G401.6 (cell line): ENCODE measurements around the gene DPM1.

Experiments
- FAIRE-seq: peaks from 2 replicates; lab custom pipeline; 2012; peaks lifted over from hg19 to GRCh38; lab: Jason Lieb, UNC

The DPM1 gene

DNA sequence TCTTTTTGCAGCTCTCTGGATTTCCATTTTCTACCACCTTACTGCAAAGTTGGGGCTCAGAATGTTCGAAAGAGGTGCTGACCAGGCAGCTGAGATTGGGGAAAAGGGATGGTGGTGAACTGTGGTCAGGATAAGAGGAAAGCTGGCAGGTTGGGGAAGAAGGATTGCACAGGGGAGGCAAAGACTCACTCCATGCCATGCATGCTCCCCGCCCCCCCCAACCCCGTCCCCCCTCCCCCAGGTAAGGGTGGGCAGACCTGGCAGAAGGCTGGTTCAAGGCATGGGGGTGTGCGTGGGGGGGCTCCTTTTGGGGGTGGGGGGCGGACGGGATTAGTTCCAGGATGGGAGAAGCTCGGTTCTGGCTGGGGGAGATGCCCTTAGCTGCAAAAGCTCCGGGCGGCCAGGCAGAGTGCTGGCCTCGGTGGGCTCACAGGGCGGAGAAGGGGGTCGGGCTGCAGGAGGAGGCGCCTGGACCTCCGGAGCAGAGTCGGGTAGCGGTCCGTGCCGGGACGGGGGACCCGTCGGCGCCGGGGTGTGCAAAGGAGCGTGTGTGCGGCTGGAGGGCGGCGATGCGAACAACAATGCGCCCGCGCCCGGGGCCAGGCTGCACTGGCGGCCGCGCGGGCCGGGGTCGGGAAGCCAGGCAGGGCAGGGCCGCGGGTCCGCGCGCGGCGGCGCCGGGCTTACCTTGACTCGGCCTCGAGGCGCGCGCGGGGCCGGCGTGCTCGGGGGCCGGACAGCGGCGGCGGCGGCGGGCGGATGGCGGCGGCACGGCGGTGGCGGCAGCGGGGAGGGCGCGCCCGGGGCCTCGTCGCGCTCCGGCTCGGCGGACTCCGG, 28.0 kb downstream of the DPM1 start:
- FAIRE-seq: no peak

DNA sequence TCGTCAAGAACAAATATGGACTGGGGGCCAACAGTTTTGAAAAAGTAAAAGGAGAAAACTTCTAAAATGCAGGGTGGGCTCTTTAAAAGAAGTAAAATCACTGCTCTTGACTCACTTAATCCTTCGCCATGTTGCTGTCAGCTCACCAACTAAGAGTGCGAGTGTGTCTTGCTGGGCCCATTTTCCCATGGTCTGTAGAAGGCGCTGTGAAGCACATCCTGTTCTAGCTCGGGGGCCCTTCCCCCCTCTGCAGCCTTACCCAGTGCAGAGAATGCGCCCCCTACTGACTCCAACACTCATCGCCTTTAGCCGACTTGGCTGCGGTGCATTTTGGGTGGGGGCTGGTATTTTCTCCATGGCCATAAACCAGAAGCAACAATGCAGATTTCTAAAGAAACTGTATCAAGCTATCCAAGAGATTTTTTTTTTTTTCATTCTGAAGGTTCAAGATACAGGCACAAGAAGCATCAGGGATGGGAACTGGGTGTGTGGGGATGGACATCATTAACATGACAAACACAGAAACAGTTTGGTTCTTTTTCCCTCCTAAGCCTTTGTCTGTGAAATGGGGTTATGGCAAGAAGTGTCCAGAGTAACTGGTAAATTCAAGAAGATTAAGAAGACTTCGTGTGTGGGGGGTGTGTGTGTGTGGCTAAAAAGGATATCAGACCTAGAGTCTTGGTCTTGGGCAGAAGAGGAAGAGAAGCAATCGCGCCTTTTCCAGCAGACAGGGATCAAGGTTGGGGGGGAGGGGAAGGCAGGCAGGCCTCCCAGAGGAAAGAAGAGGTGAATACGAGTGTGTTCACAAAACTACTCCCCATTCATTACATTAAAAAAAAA, 28.8 kb downstream of the DPM1 start:
- peak; percentile 81 for FAIRE-seq

- FAIRE-seq: no peak
These were observed 29.9 kb downstream of the DPM1 start for GRCh38 chr20:50928469-50928868.

DNA sequence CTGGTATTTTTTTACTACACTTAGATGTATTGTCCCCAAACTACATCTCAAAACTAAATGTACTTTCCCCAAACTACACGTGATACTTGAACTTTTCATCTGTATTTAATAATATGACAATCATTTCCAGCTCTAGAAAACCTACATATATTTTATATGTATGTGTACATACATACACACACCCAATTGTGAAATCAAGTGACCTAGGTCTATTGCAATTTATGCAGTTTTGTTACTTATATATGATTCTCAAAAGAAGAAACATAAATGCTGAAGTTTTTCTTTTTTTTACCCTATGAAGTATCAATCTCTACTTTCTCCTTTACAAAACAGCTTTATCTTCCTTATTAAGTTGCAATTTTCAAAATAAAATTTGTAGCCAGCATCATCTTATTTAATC, 31.8 kb downstream of the DPM1 start:
- peak; percentile 66 for FAIRE-seq

- no peak for FAIRE-seq
These were observed 33.9 kb downstream of the DPM1 start for GRCh38 chr20:50924261-50924920.

- no peak for FAIRE-seq
These were observed 36.4 kb downstream of the DPM1 start for GRCh38 chr20:50921803-50922501.

GRCh38 chr20:50920997-50921396, 37.3 kb downstream of the DPM1 start:
- FAIRE-seq: no peak

DNA sequence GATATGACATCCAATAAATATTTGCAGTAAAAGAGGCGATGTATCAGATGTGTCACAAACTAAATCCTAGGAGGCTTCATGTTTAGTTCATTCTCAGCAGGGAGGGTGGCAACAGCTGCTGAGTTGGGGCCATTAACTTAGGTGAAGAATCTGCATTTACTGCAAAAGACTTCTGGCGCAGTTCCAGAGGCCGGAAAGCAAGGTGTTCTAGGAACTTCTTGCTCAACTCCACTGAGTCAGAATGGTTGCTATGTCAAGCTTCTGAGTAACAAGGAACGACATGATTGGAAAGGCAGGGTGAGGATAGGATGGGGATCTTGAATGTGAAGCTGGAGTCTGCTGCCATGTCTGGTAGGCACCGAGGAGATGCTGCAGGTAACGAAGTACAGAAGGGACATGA, 38.8 kb downstream of the DPM1 start:
- no peak for FAIRE-seq

DNA sequence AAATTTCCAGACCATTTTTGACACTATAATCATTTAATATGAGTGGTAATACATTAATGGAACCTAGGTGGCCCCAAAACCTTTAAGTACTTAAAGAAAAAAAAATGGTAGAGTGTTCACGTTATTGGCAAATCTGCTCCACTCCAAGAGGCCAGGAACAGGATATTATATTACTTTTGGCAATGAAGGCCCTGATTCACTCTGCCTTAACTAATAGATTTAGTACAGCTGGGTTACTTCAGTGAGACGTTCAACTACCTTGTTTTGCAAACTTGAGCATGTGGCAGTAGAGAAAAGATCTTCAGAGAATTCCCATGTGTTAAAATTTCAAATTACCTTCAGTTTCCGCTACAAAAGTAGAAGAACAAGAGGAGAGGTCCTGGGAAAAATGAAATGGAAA, 39.9 kb downstream of the DPM1 start:
- FAIRE-seq: no peak

- no peak for FAIRE-seq
These were observed 41.4 kb downstream of the DPM1 start for GRCh38 chr20:50916934-50917333.

DNA sequence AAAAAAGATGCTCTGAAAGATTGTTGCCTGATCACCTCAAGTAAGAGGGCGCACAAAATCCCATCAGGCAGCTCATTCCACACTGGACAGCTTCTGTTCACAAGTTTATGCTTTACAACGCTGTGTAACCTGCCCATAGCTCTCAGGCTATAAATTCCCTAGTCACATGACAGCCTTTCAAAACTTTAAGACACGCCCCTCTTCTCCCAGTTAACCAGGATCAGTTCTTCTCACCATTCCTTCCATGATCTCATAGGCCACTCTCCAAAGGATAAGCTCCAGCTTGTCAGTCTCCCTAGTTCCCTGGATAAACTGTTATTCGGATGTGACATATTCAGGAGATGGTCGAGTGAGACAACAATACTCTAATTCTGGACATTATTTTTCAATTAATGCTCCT, 42.1 kb downstream of the DPM1 start:
- FAIRE-seq: no peak

GRCh38 chr20:50915424-50915823, 42.9 kb downstream of the DPM1 start:
- FAIRE-seq: no peak

- no peak for FAIRE-seq
These were observed 44.5 kb downstream of the DPM1 start for GRCh38 chr20:50913690-50914375.

DNA sequence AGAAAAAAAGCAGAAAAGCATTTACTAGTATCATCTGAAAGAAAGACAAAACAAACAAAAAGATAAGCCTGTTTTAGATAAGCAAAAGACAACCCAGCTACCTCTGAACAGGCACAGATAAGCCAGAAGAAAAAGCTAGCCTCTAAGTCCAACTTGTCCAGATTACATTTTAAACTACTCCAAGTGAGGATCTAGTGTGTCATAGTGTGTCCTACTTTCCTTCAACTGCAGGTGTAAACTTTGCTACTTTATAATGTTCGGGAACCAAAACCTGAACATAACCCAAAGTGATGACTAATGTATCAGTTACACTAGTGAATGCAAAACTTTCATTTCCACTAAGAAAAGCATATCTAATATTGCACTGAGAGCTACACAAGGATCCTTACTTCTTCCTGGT, 46.6 kb downstream of the DPM1 start:
- FAIRE-seq: no peak

DNA sequence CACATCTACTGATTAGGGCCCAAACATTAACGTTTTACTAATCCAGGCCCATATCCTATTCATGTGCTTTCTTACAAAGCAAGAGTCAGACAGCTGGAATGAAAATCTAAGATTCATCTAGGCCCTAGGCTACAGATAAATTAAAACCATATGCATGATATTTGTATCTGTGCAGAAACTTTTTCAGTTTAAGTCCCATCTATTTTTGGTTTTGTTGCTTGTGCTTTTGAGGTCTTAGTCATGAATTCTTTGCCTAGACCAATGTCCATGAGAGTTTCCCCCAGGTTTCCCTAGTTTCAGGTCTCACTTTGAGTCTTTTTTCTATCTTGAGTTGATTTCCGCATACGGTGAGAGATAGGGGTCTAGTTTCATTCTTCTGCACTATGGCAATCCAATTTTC, 47.3 kb downstream of the DPM1 start:
- FAIRE-seq: no peak

DNA sequence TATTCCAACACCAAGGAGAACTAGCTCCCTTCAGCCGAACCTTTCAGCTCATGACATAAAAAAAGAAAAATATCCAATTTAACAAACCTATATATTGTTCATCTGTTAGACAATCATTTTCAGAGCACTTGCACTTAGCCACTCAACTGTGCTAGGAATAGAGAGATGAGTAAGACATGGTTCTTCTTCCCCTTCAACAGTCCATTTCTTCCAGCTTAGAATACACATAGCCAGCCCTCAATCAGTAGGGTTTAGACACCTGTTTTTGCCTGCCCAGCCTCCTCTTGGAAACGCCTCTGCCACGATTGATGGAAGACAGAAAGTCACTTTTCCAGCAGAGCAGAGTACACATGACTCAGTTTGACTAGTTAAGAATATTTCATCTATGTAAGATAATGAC, 48.9 kb downstream of the DPM1 start:
- FAIRE-seq: no peak

- FAIRE-seq: no peak
These were observed 54.2 kb downstream of the DPM1 start for GRCh38 chr20:50904067-50904570.

- FAIRE-seq: no peak
These were observed 54.8 kb downstream of the DPM1 start for GRCh38 chr20:50903353-50904051.

GRCh38 chr20:50901301-50901700, 57.0 kb downstream of the DPM1 start:
- no peak for FAIRE-seq

DNA sequence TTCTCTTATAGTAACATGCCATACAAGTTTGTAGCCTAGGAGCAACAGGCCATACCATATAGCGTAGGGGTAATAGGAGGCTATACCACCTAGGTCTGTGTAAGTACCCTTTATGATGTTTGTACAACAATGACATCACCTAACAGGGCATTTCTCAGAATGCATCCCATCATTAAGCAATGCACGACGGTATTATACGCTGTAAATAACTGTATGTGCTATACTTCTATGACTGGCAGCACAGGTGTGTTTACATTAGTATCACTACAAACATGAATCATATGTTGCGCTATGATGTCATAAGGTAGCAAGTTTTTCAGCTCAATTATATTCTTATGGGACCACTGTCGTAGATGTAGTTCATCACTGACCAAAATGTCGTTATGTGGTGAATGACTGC, 58.1 kb downstream of the DPM1 start:
- FAIRE-seq: no peak

GRCh38 chr20:50898475-50898874, 59.9 kb downstream of the DPM1 start:
- FAIRE-seq: no peak
